NCI-H1105 treated with DMSO at 0.1 percent for 48 hours (cell line): ENCODE measurements around the gene PNMA6E.
A peak's percentile ranks its signal among the peaks of the same experiment; 100 is the strongest.
"Not testable (repeated sequence)": the region's sequence is repeated elsewhere in the genome, so short reads cannot be mapped to it uniquely, and the experiment has no call there.

Experiments used
- DNase-seq: peaks from one replicate; lab custom pipeline; 2025; lab: John Stamatoyannopoulos, UW

PNMA6E gene

GRCh38 chrX:153408221-153408721 is 7.1 kb upstream of the PNMA6E start:
- DNase-seq: no peak

GRCh38 chrX:153407736-153408135 is 6.6 kb upstream of the PNMA6E start:
- no peak for DNase-seq

GRCh38 chrX:153406903-153407302 is 5.8 kb upstream of the PNMA6E start:
- no peak for DNase-seq

- DNase-seq: no peak
Observed at GRCh38 chrX:153406011-153406410, 4.9 kb upstream of the PNMA6E start.

GRCh38 chrX:153405426-153405825 is 4.3 kb upstream of the PNMA6E start:
- no peak for DNase-seq

GRCh38 chrX:153404333-153404732 is 3.2 kb upstream of the PNMA6E start:
- DNase-seq: not testable (repeated sequence)

- no peak for DNase-seq
Observed at GRCh38 chrX:153400146-153401132, 711 bp downstream of the PNMA6E start.

GRCh38 chrX:153398275-153398960 is 2.7 kb downstream of the PNMA6E start:
- DNase-seq: no peak

GRCh38 chrX:153397256-153397960 is 3.7 kb downstream of the PNMA6E start:
- peak; percentile 30 for DNase-seq

- DNase-seq: no peak
Observed at GRCh38 chrX:153396320-153397195, 4.6 kb downstream of the PNMA6E start.

- no peak for DNase-seq
Observed at GRCh38 chrX:153395613-153396319, 5.4 kb downstream of the PNMA6E start.

- DNase-seq: no peak
Observed at GRCh38 chrX:153394612-153395011, 6.5 kb downstream of the PNMA6E start.

- DNase-seq: no peak
Observed at GRCh38 chrX:153392642-153393321, 8.4 kb downstream of the PNMA6E start.

- DNase-seq: not testable (repeated sequence)
Observed at GRCh38 chrX:153389460-153389768, 11.7 kb downstream of the PNMA6E start.

GRCh38 chrX:153388722-153389459 is 12.3 kb downstream of the PNMA6E start:
- no peak for DNase-seq

GRCh38 chrX:153387987-153388721 is 13.0 kb downstream of the PNMA6E start:
- no peak for DNase-seq

- DNase-seq: no peak
Observed at GRCh38 chrX:153387345-153387744, 13.8 kb downstream of the PNMA6E start.

- no peak for DNase-seq
Observed at GRCh38 chrX:153386097-153386496, 15.1 kb downstream of the PNMA6E start.

- not testable (repeated sequence) for DNase-seq
Observed at GRCh38 chrX:153384973-153385372, 16.2 kb downstream of the PNMA6E start.
